Heart left ventricle (tissue), 13 donors: ENCODE measurements around the gene SLFN13.

Experiments
- CTCF ChIP-seq, 12 donors: fragments of 200-600 bp; sonication (generic) in 4 of 12; IDR thresholded peaks; one replicate each; pipeline versions ENCODE4 v1.5.0 to v1.8.0; 2018 to 2022; ENCODE audit warnings: antibody characterized with exemption in 12 of 12, mild to moderate bottlenecking in 5 of 12
- POLR2A ChIP-seq, 2 donors: fragments of 450-650 bp; IDR thresholded peaks; one replicate each; pipeline ENCODE4 v1.6.1; 2017; ENCODE audit warnings: antibody characterized with exemption in 2 of 2, mild to moderate bottlenecking in 2 of 2, moderate library complexity in 2 of 2
- donor health status: ischemic (EF 13 %, LVEDD 7.1; RV severe dilation, severe dysfunction).
- donor health status: DM: no; HTN: yes; CAD: no.
- donor health status: DM: no; HTN: no; CAD: no.
- donor health status: ischemic (EF 25% LVEDD 6.9; RV normal size, moderate dysfunction).
- donor health status: ischemic (EF 25% LVEDD 5.7; RV mildly dilated, moderate dysfunction).
- donor health status: ischemic (EF 35%, LVEDD 5.7; RV mildly dilated, moderate dysfunction).
- donor health status: nonischemic (EF 11% LVEDD 7.7; RV severe dilation, severe dysfunction).
- donor health status: DM: yes; HTN: yes; CAD: no.
- donor health status: PGD.
- donor health status: ischemic (EF 29% LVEDD 5.4; RV normal size, mild dysfunction).
- donor health status: nonischemic (EF 23%, LVEDD 6.1; RV moderate dilation, normal function).

- TF ChIP-seq POLR2A (IDR thresholded peaks at IDR 0.05) = no peak
- no peak for TF ChIP-seq CTCF (IDR thresholded peaks at IDR 0.05)
These were observed 30.7 kb upstream of the SLFN13 start for GRCh38 chr17:35479271-35479670.
